Keratinocyte (primary cell): ENCODE measurements around the gene PRKCH. TPM values are rescaled to one million over a fixed set of nuclear protein-coding genes. Genes with fewer than 3 reads are reported as not detected.

Experiments used
- DNase-seq: peaks from one replicate; pipeline ENCODE4 v3.0.0-alpha.2; 2011; ENCODE audit warnings: low read depth, missing footprints, low spot score
- FAIRE-seq: peaks from 2 replicates; lab custom pipeline; 2011; peaks lifted over from hg19 to GRCh38; lab: Jason Lieb, UNC
- H2AFZ ChIP-seq: 2 replicates; pipeline ENCODE4 v1.6.0; 2012; ENCODE audit warnings: low read length, control low read depth, inconsistent platforms; ENCODE audit not compliant: control insufficient read depth
- H3K27ac ChIP-seq: 2 replicates; pipeline ENCODE4 v1.5.1; 2011; ENCODE audit warnings: low read length; ENCODE audit not compliant: control insufficient read depth, insufficient read depth
- H3K27me3 ChIP-seq: 3 replicates; pipeline ENCODE4 v1.6.0; 2011; ENCODE audit warnings: low read length; ENCODE audit not compliant: control insufficient read depth, insufficient read depth; ENCODE audit errors: extremely low read depth
- H3K36me3 ChIP-seq, 2 experiments: 2 replicates in 1 of 2; 3 replicates in 1 of 2; pipeline ENCODE4 v1.5.1; 2011; ENCODE audit warnings: low read length in 2 of 2, mild to moderate bottlenecking in 1 of 2; ENCODE audit not compliant: control insufficient read depth in 2 of 2, insufficient read depth in 2 of 2; ENCODE audit errors: extremely low read depth in 1 of 2
- H3K4me1 ChIP-seq: 3 replicates; pipeline ENCODE4 v1.5.1; 2011; ENCODE audit warnings: low read length; ENCODE audit not compliant: control insufficient read depth, insufficient read depth; ENCODE audit errors: extremely low read depth
- H3K4me2 ChIP-seq: 3 replicates; pipeline ENCODE4 v1.6.0; 2011; ENCODE audit warnings: low read depth, low read length; ENCODE audit not compliant: control insufficient read depth, insufficient read depth; ENCODE audit errors: extremely low read depth
- H3K4me3 ChIP-seq, 3 experiments: fragments of 200-600 bp in 1 of 3; sonication (generic) in 1 of 3; 2 replicates in 2 of 3; 3 replicates in 1 of 3; pipeline ENCODE4 v1.5.1; 2011 to 2016; ENCODE audit warnings: low read length in 3 of 3, mild to moderate bottlenecking in 3 of 3, control low read depth in 2 of 3, inconsistent platforms in 1 of 3, low read depth in 1 of 3, mixed read lengths in 1 of 3, mixed run types in 1 of 3, moderate library complexity in 1 of 3; ENCODE audit not compliant: control insufficient read depth in 2 of 3, insufficient read depth in 2 of 3; ENCODE audit errors: extremely low read depth in 1 of 3
- H3K79me2 ChIP-seq: 2 replicates; pipeline ENCODE4 v1.6.0; 2012; ENCODE audit warnings: low read length; ENCODE audit not compliant: control insufficient read depth, insufficient read depth
- H3K9ac ChIP-seq: 3 replicates; pipeline ENCODE4 v1.6.0; 2011; ENCODE audit warnings: low read length; ENCODE audit not compliant: control insufficient read depth, insufficient read depth; ENCODE audit errors: extremely low read depth
- H3K9me1 ChIP-seq: 3 replicates; pipeline ENCODE4 v1.6.0; 2011; ENCODE audit warnings: low read length; ENCODE audit not compliant: control insufficient read depth, insufficient read depth; ENCODE audit errors: extremely low read depth
- H3K9me3 ChIP-seq: 2 replicates; pipeline ENCODE4 v1.5.1; 2012; ENCODE audit warnings: low read depth, low read length; ENCODE audit not compliant: control insufficient read depth
- H4K20me1 ChIP-seq: 3 replicates; pipeline ENCODE4 v1.6.0; 2011; ENCODE audit warnings: low read length; ENCODE audit not compliant: control insufficient read depth, insufficient read depth; ENCODE audit errors: extremely low read depth
- CTCF ChIP-seq, 3 experiments: IDR thresholded peaks in 1 of 3; conservative IDR thresholded peaks in 1 of 3; optimal IDR thresholded peaks in 1 of 3; 2 replicates in 2 of 3; 3 replicates in 1 of 3; pipeline versions ENCODE3 to v1.5.1; 2011; ENCODE audit warnings: low read length in 3 of 3, mild to moderate bottlenecking in 3 of 3, moderate library complexity in 2 of 3, control low read depth in 1 of 3, inconsistent platforms in 1 of 3; ENCODE audit not compliant: insufficient read depth in 2 of 3; ENCODE audit errors: extremely low read depth in 1 of 3
- EZH2 ChIP-seq: IDR thresholded peaks from one replicate; pipeline ENCODE4 v1.6.1; 2012; ENCODE audit warnings: inconsistent platforms, mild to moderate bottlenecking, low read length, moderate library complexity
- dilution Hi-C: fragments of 300-500 bp; cut with MboI; formaldehyde crosslinking; loops from one replicate; pipeline ENCODE4 v1.7.0; 2020; ENCODE audit warnings: low sequenced_read_pairs; ENCODE audit not compliant: extremely low pct_ligation_motif_present
- polyA plus RNA-seq, 5 experiments: library from polyadenylated mRNA; depleted of rRNA in 3 of 5; stranded (reverse) in 3 of 5; stranded (forward) in 1 of 5; unstranded in 1 of 5; fragments of >200 nt; gene quantifications; 1 replicate in 1 of 5; 2 replicates in 3 of 5; 3 replicates in 1 of 5; pipeline versions ENCODE4 v1.2.1 to v1.2.3, GENCODE V29; 2011 to 2012; ENCODE audit warnings: missing spikeins in 2 of 5, low read depth in 1 of 5, low replicate concordance in 1 of 5

Gene PRKCH
- polyA plus RNA-seq, 1 donor (not counting 4 experiments of a cell fraction or from before 2014, with no cell fraction given) = 13.7 TPM

- H3K9me1 ChIP-seq = no peaks in the 10 kb centered on the region
- H3K79me2 ChIP-seq = peaks cover 16% of the 10 kb centered on the region
- H3K4me1 ChIP-seq = peaks cover 12% of the 10 kb centered on the region
- peak overlapping the region; percentile 97 for H3K27ac ChIP-seq
- H4K20me1 ChIP-seq = no peaks in the 10 kb centered on the region
- H3K4me2 ChIP-seq = peak overlapping the region; percentile 93
- dilution Hi-C loops = no loop called here
- H3K27me3 ChIP-seq = no peaks in the 10 kb centered on the region
- FAIRE-seq = peak; percentile 94
- TF ChIP-seq CTCF (optimal IDR thresholded peaks at IDR 0.05 in 1 of 3, IDR thresholded peaks at IDR 0.05 in 1 of 3, conservative IDR thresholded peaks at IDR 0.05 in 1 of 3; ENCODE audit: extremely low read depth in 1 of 3, insufficient read depth in 2 of 3, low read length in 3 of 3) (no peak), EZH2 (no peak)
- H3K36me3 ChIP-seq = no peaks in the 10 kb centered on the region
- peak overlapping the region; percentile 54 to 85 (median 77) for H3K4me3 ChIP-seq
- H3K9me3 ChIP-seq = no peaks in the 10 kb centered on the region
- H3K9ac ChIP-seq = peak overlapping the region; percentile 91
- peak; percentile 75 for DNase-seq
- H2AFZ ChIP-seq = peak overlapping the region; percentile 96
Measured at GRCh38 chr14:61322799-61323290, 1.5 kb downstream of the PRKCH start.

- dilution Hi-C loops = no loop called here
- H2AFZ ChIP-seq = no peak overlapping the region
- H3K36me3 ChIP-seq = no peaks in the 10 kb centered on the region
- peak overlapping the region; percentile 93 for H3K4me2 ChIP-seq
- TF ChIP-seq CTCF (optimal IDR thresholded peaks at IDR 0.05 in 1 of 3, IDR thresholded peaks at IDR 0.05 in 1 of 3, conservative IDR thresholded peaks at IDR 0.05 in 1 of 3; ENCODE audit: extremely low read depth in 1 of 3, insufficient read depth in 2 of 3, low read length in 3 of 3) (no peak), EZH2 (no peak)
- H3K27ac ChIP-seq = peak overlapping the region; percentile 97
- no peak for DNase-seq
- H3K4me1 ChIP-seq = peaks cover 12% of the 10 kb centered on the region
- no peaks in the 10 kb centered on the region for H3K9me3 ChIP-seq
- FAIRE-seq = peak; percentile 39
- H3K79me2 ChIP-seq = peaks cover 20% of the 10 kb centered on the region
- H3K27me3 ChIP-seq = no peaks in the 10 kb centered on the region
- H3K4me3 ChIP-seq = peak overlapping the region in 2 of 3 experiments; percentile 77 to 85
- no peaks in the 10 kb centered on the region for H3K9me1 ChIP-seq
- H3K9ac ChIP-seq = no peak overlapping the region
- H4K20me1 ChIP-seq = no peaks in the 10 kb centered on the region
Measured at GRCh38 chr14:61323970-61324369, 2.6 kb downstream of the PRKCH start.
